Type B pancreatic cell (in vitro differentiated cells): ENCODE results near the gene GMFB. TPM values are rescaled to one million over a fixed set of nuclear protein-coding genes. Genes with fewer than 3 reads are reported as not detected.

ENCODE experiments used
- DNase-seq: peaks from one replicate; pipeline ENCODE4 v3.0.0; 2021; ENCODE audit warnings: mixed read lengths; ENCODE audit not compliant: unreplicated experiment; ENCODE audit errors: extremely low spot score
- H3K27ac Mint-ChIP-seq: 2 replicates; pipeline ENCODE4 v1.8.0; 2021; ENCODE audit warnings: mild to moderate bottlenecking, mixed read lengths
- H3K27me3 Mint-ChIP-seq: 2 replicates; pipeline ENCODE4 v1.8.0; 2021; ENCODE audit warnings: mixed read lengths
- H3K36me3 Mint-ChIP-seq: 2 replicates; pipeline ENCODE4 v1.8.0; 2021; ENCODE audit warnings: mixed read lengths
- H3K4me1 Mint-ChIP-seq: one replicate; pipeline ENCODE4 v1.8.0; 2021; ENCODE audit warnings: mixed read lengths; ENCODE audit not compliant: unreplicated experiment
- H3K4me3 Mint-ChIP-seq: 2 replicates; pipeline ENCODE4 v1.8.0; 2021; ENCODE audit warnings: mild to moderate bottlenecking, mixed read lengths
- H3K9me3 Mint-ChIP-seq: 2 replicates; pipeline ENCODE4 v1.8.0; 2021; ENCODE audit warnings: mixed read lengths
- CTCF ChIP-seq: fragments of 200-600 bp; sonication (generic); conservative IDR thresholded peaks from 2 replicates; pipeline ENCODE4 v1.5.0; 2021; ENCODE audit warnings: antibody characterized with exemption, mild to moderate bottlenecking
- total RNA-seq: library from RNA; stranded (reverse); gene quantifications from 2 replicates; pipeline ENCODE4 v1.2.1, GENCODE V29; 2021; ENCODE audit warnings: low replicate concordance

GMFB gene
- total RNA-seq, 1 donor from 2014 or later = 48.8 TPM

- no peak for DNase-seq
- Mint-ChIP-seq H3K36me3 (peaks cover 21% of the 10 kb centered on the region), H3K9me3 (no peaks in the 10 kb centered on the region), H3K27ac (no peak overlapping the region), H3K4me3 (no peak overlapping the region), H3K4me1 (peaks cover 4% of the 10 kb centered on the region), H3K27me3 (no peaks in the 10 kb centered on the region)
- no peak for TF ChIP-seq CTCF
These were observed 63.7 kb downstream of the GMFB start for GRCh38 chr14:54425068-54425467.

Other genes starting within 250 kb of the GMFB start
- 10.2 and 31.0 TPM in 2 replicates for gene CDKN3, start 92.0 kb downstream of the GMFB start, total RNA-seq
- gene CNIH1, start 47.6 kb downstream of the GMFB start, total RNA-seq = 111 and 121 TPM in 2 replicates
- gene CGRRF1, start 20.9 kb upstream of the GMFB start, total RNA-seq = 12.1 and 16.7 TPM in 2 replicates
- 14.4 and 23.0 TPM in 2 replicates for gene SAMD4A, start 78.1 kb upstream of the GMFB start, total RNA-seq